ENCODE measurements around the gene SFXN2. TPM values are rescaled to one million over a fixed set of nuclear protein-coding genes. Genes with fewer than 3 reads are reported as not detected.
A peak's percentile ranks its signal among the peaks of the same experiment; 100 is the strongest.

Gene SFXN2
- total and polyA plus RNA-seq, 9 donors, result 6.2 to 31.2 (median 15.4) TPM

DNA sequence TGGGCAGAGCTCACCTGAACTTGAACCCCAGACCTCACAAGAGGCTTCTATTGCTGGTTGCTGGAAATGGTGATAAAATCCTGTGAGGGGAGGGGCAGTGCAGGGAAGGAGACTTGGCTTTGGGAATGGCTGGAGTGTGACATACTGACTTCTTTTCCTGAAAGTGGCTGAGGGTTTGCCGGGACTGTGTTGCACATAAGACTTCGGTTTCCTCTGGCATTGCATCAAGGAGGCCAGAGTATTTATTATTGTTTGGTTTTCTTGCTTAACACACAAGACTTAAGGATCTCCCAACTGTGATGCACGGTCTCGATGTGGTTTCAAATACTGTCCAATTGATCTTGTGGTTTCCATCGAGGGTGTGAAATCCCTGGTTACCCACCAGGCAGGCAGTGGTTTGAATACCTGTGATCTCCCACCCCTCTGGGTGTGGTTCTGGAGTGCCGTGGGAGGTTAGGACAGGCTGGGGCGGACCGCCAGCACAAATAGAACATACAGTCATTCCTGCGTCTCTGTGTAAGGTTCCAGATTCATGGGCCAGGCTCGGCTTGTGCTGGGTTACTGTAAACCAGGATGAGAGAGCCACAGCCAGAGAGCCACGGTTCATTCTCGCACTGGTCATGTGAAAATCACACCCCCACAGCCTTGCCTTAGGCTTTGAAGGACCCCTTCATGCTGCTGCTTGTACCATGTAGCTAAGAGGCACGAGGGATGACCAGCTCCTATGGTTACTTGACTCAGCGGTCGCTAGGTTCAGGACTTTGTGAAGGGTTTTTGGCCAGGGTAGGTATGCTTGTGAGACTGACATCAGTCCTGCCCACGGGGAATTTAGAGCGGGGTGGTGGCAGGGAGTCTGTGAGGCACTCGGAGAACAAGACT is 68.5 kb downstream of the SFXN2 start:
- Histone ChIP-seq H3K27me3 (no peaks in the 10 kb centered on the region), H3K36me3 (no peaks in the 10 kb centered on the region), H3K27ac (peak overlapping the region; percentile 57 to 89), H3K4me3 (peak overlapping the region; percentile 4), H3K9me3 (no peaks in the 10 kb centered on the region), H3K4me1 (ENCODE audit: insufficient read depth) (peaks cover 36% of the 10 kb centered on the region)
- no peak for TF ChIP-seq POLR2A (IDR thresholded peaks at IDR 0.05)
- peak; percentile 94 for TF ChIP-seq EP300 (IDR thresholded peaks at IDR 0.05)
- TF ChIP-seq, protein P1, sequence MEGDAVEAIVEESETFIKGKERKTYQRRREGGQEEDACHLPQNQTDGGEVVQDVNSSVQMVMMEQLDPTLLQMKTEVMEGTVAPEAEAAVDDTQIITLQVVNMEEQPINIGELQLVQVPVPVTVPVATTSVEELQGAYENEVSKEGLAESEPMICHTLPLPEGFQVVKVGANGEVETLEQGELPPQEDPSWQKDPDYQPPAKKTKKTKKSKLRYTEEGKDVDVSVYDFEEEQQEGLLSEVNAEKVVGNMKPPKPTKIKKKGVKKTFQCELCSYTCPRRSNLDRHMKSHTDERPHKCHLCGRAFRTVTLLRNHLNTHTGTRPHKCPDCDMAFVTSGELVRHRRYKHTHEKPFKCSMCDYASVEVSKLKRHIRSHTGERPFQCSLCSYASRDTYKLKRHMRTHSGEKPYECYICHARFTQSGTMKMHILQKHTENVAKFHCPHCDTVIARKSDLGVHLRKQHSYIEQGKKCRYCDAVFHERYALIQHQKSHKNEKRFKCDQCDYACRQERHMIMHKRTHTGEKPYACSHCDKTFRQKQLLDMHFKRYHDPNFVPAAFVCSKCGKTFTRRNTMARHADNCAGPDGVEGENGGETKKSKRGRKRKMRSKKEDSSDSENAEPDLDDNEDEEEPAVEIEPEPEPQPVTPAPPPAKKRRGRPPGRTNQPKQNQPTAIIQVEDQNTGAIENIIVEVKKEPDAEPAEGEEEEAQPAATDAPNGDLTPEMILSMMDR (IDR thresholded peaks at IDR 0.05), result no peak
- peak; percentile 59 to 80 (median 69) for DNase-seq
- WGBS, 3 donors, result 21 to 31% (median 23%) methylated on average over 18 of the region's 18 CpGs
- intact Hi-C loops (cut with DNase I), result no loop called here

DNA sequence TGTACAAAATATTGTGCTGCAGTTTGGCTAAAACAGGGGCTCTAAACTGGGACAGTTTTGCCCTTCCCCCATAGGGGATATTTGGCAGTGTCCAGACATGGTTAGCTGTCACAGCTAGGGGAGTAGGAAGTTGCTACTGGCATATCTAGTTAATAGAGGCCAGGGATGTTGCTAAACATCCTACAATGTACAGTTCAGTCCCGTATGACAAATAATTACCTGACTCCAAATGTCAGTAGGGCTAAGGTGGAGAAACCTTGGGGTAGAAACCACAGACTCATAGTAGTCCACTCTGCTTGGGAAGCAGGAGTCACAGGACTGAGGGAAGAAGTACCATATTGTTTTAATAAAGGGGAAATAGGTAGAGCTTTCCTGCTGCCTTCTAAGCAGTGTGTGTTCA is 69.1 kb downstream of the SFXN2 start:
- intact Hi-C loops (cut with DNase I), result no loop called here
- TF ChIP-seq, protein P1 (IDR thresholded peaks at IDR 0.05), result no peak
- no peak for TF ChIP-seq POLR2A (IDR thresholded peaks at IDR 0.05)
- TF ChIP-seq EP300 (IDR thresholded peaks at IDR 0.05), result no peak
- 71 to 75% (median 75%) methylated on average over 1 of the region's 1 CpG for WGBS, 3 donors
- H3K36me3 ChIP-seq, result no peaks in the 10 kb centered on the region
- H3K27ac ChIP-seq, result peak overlapping the region; percentile 57 to 89
- peaks cover 31% of the 10 kb centered on the region for H3K4me1 ChIP-seq (ENCODE audit: insufficient read depth)
- peak overlapping the region; percentile 4 for H3K4me3 ChIP-seq
- H3K27me3 ChIP-seq, result no peaks in the 10 kb centered on the region
- H3K9me3 ChIP-seq, result no peaks in the 10 kb centered on the region
- no peak for DNase-seq

DNA sequence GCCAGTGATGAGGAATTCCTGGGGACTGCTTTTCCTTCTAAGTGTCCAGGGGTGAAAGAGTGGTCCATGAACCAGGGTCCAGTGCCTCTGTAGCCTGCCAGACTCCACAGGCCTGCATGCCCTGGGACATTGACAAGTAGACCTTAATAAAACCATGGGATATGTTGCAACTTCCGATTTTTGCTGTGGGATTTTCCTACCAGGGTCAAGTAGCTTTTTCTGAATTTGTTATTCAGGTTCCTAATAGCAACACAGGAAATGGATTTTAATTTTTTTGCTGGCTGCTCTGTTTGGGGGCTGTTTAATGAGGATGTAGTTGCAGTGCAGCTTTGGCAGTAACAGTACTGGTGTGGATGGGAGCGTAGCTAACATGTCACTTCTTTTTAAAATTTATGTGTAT is 71.4 kb downstream of the SFXN2 start:
- DNase-seq, result peak in 1 of 5 donors; percentile 39
- intact Hi-C loops (cut with DNase I), result no loop called here
- TF ChIP-seq EP300 (IDR thresholded peaks at IDR 0.05), result no peak
- no peak for TF ChIP-seq POLR2A (IDR thresholded peaks at IDR 0.05)
- TF ChIP-seq, protein P1 (IDR thresholded peaks at IDR 0.05), result no peak

DNA sequence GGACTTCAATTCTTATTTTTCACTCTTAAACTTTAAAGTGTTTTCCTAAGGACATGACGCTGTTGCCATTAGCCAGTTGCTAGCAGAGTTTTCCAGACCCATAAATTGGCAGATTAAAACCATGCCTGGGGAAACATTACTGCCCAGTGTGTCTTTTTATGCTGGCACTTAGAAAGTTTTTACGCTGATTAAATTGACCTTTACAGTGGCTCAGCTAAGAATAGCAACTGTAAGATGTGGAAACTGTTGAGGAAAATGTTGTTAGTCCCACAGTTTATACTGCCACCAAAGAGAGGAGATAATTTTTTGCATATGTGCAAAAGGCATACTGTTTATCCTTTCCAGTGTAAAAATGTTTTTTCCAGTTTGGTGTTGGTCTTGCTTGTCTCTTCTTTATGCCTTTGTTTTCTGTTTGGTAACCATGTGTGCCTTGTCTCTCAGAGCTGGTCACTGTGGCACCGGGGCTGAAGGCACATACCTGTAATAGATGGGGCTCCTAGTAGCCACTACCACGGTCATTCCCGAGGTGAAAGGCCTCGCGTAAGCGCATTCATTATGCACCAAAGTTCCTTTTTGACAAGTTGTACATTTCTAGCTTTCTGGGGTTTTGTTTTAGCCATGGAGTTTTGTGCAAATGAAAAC is 77.4 kb downstream of the SFXN2 start:
- H3K27ac ChIP-seq, result no peak overlapping the region
- TF ChIP-seq POLR2A (IDR thresholded peaks at IDR 0.05), result no peak
- no peak for TF ChIP-seq EP300 (IDR thresholded peaks at IDR 0.05)
- TF ChIP-seq, protein P1 (IDR thresholded peaks at IDR 0.05), result no peak
- intact Hi-C loops (cut with DNase I), result no loop called here
- no peak for DNase-seq
- no peak overlapping the region for H3K4me3 ChIP-seq
- WGBS, 3 donors, result 77 to 84% (median 77%) methylated on average over 8 of the region's 8 CpGs
- H3K4me1 ChIP-seq (ENCODE audit: insufficient read depth), result peaks cover 11% of the 10 kb centered on the region
- H3K27me3 ChIP-seq, result no peaks in the 10 kb centered on the region
- H3K9me3 ChIP-seq, result no peaks in the 10 kb centered on the region
- no peaks in the 10 kb centered on the region for H3K36me3 ChIP-seq

More for the DNA sequence above, 71.4 kb downstream of the SFXN2 start:
- Histone ChIP-seq H3K4me1 (ENCODE audit: insufficient read depth) (peaks cover 23% of the 10 kb centered on the region), H3K27me3 (no peaks in the 10 kb centered on the region), H3K9me3 (no peaks in the 10 kb centered on the region), H3K4me3 (no peak overlapping the region), H3K36me3 (no peaks in the 10 kb centered on the region), H3K27ac (peak overlapping the region in 1 of 2 donors; percentile 31)
- 40 to 45% (median 43%) methylated on average over 2 of the region's 2 CpGs for WGBS, 3 donors

Other genes starting within 250 kb of the SFXN2 start
- 10 to 100 TPM; 38.0 to 82.3 (median 60.1) TPM for gene ACTR1A, start 211.9 kb upstream of the SFXN2 start, total RNA-seq
- 10 to 100 TPM; 45.3 to 83.6 TPM for gene ACTR1A, start 211.9 kb upstream of the SFXN2 start, polyA plus RNA-seq
- gene SUFU, start 210.7 kb upstream of the SFXN2 start, total RNA-seq, result 10 to 100 TPM in 5 of 7 donors, 1 to 10 TPM in 2; 4.6 to 19.1 (median 16.1) TPM
- gene SUFU, start 210.7 kb upstream of the SFXN2 start, polyA plus RNA-seq, result 10 to 100 TPM in 1 of 2 donors, 1 to 10 TPM in 1; 6.8 to 14.2 TPM
- gene TRIM8, start 70.2 kb upstream of the SFXN2 start, total RNA-seq, result 100 to 1,000 TPM in 2 of 7 donors, 10 to 100 TPM in 5; 48.5 to 120 (median 91.7) TPM
- 10 to 100 TPM; 74.7 to 84.3 TPM for gene TRIM8, start 70.2 kb upstream of the SFXN2 start, polyA plus RNA-seq
- 10 to 100 TPM in 6 of 7 donors, 1 to 10 TPM in 1; 9.5 to 25.6 (median 23.3) TPM for gene ARL3, start 239 bp upstream of the SFXN2 start, total RNA-seq
- gene ARL3, start 239 bp upstream of the SFXN2 start, polyA plus RNA-seq, result 10 to 100 TPM; 23.0 to 23.9 TPM
- gene WBP1L, start 29.3 kb downstream of the SFXN2 start, total RNA-seq, result 10 to 100 TPM; 45.5 to 71.8 (median 51.3) TPM
- gene WBP1L, start 29.3 kb downstream of the SFXN2 start, polyA plus RNA-seq, result 10 to 100 TPM; 40.6 to 46.5 TPM
- 10 to 100 TPM in 2 of 7 donors, 1 to 10 TPM in 1, under 1 TPM in 3, not detected in 1; 0.40 to 32.1 (median 1.0) TPM for gene CYP17A1, start 122.8 kb downstream of the SFXN2 start, total RNA-seq
- 100 to 1,000 TPM in 1 of 2 donors, 10 to 100 TPM in 1; 30.8 to 348 TPM for gene CYP17A1, start 122.8 kb downstream of the SFXN2 start, polyA plus RNA-seq
- 10 to 100 TPM; 20.5 to 35.4 (median 25.2) TPM for gene BORCS7, start 139.6 kb downstream of the SFXN2 start, total RNA-seq
- 10 to 100 TPM; 16.5 to 28.7 TPM for gene BORCS7, start 139.6 kb downstream of the SFXN2 start, polyA plus RNA-seq
- 1 to 10 TPM; 1.5 to 6.4 (median 4.9) TPM for gene AS3MT, start 154.8 kb downstream of the SFXN2 start, total RNA-seq
- gene AS3MT, start 154.8 kb downstream of the SFXN2 start, polyA plus RNA-seq, result 10 to 100 TPM in 1 of 2 donors, 1 to 10 TPM in 1; 6.0 to 32.8 TPM
- 10 to 100 TPM in 2 of 7 donors, 1 to 10 TPM in 5; 6.7 to 15.0 (median 8.9) TPM for gene CNNM2, start 203.7 kb downstream of the SFXN2 start, total RNA-seq
- gene CNNM2, start 203.7 kb downstream of the SFXN2 start, polyA plus RNA-seq, result 10 to 100 TPM in 1 of 2 donors, 1 to 10 TPM in 1; 5.4 to 12.6 TPM

All from ovary (tissue), 9 donors.